ENCODE data around the gene LCNL1. TPM values are rescaled to one million over a fixed set of nuclear protein-coding genes. Genes with fewer than 3 reads are reported as not detected.

LCNL1 gene
- total RNA-seq, 1 experiment from 2014 or later, result not detected

DNA sequence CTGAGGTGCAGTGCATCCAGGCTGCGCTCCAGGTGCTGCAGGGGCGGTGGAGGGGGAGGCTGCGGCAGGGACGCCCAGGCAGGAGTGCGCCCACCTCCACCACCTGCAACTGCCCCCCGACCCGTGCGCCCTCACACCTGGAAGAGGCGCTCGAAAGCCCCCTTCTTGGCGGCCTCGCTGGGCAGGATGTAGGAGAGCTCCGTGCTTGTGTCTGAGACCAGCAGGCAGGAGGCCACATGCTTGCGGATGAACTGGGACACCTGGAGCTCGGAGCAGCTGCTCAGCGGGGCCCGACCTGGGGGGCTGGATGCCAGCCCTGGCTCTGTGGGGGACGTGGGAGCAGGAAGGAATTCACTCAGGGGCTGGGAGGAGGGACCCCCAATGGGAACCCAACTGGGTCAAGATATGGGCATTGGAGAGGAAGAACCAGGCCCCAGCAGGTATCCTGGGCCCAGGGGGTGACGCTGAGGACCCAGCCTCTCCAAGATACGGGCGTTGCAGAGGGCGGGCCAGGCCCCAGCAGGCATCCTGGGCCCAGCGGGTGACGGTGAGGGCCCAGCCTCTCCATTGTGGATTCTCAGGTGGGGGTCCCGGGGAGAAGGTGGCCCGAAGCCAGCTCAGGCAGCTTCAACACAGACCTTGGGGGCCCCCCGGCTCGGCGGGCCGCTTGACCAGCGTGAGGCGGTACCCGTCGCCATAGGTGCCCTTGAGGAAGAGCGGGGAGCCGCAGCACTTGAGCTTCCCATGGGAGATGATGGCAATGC is 32.2 kb downstream of the LCNL1 start:
- DNase-seq (ENCODE audit: low read depth), result no peak
- in situ Hi-C loops (cut with HindIII; ENCODE audit: low pct_unique_long_range_greater_than_20kb, low sequenced_read_pairs), result no loop called here

DNA sequence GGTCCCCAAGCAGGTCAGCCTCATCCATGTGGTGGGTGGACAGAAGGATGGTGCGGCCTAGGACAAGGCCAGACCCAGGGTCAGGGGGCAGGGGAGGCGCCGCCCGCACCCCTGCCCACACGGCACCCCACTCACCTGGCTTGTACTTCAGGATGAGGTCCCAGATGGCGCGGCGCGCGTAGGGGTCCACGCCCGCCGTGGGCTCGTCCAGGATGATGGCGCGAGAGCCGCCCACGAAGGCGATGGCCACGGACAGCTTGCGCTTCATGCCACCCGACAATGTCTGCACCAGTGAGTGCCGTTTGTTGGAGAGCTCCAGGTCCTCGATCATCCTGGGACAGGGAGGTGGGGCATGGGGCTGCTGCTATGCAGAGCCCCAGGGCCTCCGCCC is 32.7 kb downstream of the LCNL1 start:
- no peak for DNase-seq (ENCODE audit: low read depth)
- in situ Hi-C loops (cut with HindIII; ENCODE audit: low pct_unique_long_range_greater_than_20kb, low sequenced_read_pairs), result no loop called here

DNA sequence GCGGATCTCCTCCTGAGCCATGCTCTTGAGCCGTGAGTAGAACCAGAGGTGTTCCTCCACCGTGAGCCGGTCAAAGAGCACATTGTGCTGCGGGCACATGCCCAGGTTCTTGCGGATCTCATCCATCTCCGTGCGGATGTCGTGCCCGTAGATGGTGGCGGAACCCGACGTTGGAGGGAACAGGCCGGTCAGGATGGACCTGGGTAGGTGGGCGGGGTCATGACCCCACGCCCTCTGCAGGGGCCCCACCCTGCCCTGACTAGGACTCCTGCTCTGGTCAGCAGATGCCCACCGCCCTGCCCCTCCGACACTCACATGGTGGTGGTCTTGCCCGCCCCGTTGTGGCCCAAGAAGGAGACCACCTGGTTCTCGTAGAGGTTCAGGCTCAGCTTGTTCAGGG is 33.2 kb downstream of the LCNL1 start:
- DNase-seq (ENCODE audit: low read depth), result no peak
- in situ Hi-C loops (cut with HindIII; ENCODE audit: low pct_unique_long_range_greater_than_20kb, low sequenced_read_pairs), result no loop called here

DNA sequence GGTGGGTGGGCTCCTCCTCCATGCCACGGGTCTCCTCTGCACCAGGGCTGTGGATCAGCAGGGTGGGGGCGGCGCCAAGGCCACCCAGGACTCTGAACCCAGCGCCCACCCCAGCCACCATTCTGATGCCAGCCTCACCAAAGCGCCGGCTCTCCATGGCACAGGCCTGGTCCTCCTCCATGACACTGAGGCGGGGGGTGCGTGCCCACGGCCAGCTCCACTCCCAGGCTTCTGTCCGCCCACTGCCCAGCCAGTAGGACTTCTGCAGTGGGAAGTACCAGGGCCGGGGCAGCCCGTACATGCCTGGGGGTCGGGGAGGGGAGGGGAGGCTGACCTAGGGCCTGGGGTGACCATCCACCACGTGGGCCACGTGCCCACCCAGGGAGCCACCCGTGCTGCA is 33.6 kb downstream of the LCNL1 start:
- in situ Hi-C loops (cut with HindIII; ENCODE audit: low pct_unique_long_range_greater_than_20kb, low sequenced_read_pairs), result no loop called here
- no peak for DNase-seq (ENCODE audit: low read depth)

DNA sequence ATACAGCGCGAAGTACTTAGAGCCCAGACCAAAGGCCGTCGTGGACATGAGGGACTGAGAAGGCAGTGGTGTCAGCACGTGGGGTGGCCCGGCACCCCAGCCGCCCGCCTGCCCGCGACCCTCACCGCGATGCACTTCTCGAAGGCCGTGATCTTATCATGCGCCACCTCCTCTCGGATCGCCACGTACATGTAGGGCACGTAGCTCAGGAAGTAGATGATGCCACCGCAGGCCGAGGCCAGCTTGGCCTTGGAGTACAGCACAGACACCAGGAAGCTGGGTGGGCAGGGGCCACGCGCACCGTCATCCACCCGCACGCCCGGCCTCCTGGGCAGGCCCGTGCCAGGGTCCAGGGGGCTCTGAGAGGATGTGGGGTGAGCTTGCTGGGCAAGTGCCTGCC is 34.3 kb downstream of the LCNL1 start:
- DNase-seq (ENCODE audit: low read depth), result no peak
- in situ Hi-C loops (cut with HindIII; ENCODE audit: low pct_unique_long_range_greater_than_20kb, low sequenced_read_pairs), result no loop called here

DNA sequence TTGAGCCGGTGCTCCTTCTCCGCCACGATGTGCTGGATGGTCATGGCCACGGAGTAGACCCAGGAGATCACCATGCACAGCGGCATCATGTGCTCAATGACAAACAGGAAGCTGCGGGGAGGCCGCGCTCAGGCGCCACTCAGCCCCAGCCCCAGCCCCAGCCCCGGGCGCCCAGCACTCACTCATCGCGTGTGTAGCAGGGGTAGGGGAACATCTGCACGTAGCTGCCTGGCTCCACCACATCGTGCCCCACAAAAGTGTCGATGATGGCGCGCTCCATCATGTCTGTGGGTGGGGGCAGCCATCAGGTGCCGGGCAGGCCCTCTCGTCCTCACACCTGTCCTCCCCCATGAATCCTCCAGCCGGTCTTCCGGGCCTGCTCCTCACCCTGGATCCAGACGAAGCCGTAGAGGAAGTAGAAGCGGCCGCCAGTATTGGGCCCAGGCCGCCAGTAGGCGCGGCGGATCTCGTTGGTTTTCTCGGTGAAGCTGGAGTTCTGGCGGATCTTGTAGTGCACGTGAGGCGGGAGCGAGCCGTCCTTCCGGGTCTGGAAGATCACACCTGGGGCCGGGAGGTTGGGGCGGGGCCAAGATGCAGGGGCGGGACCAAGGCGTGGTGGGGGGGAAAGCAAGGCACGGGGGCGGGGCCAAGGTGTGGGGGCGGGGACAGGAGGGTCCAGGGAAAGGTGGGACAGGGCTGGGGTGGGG is 35.2 kb downstream of the LCNL1 start:
- in situ Hi-C loops (cut with HindIII; ENCODE audit: low pct_unique_long_range_greater_than_20kb, low sequenced_read_pairs), result no loop called here
- DNase-seq (ENCODE audit: low read depth), result no peak

DNA sequence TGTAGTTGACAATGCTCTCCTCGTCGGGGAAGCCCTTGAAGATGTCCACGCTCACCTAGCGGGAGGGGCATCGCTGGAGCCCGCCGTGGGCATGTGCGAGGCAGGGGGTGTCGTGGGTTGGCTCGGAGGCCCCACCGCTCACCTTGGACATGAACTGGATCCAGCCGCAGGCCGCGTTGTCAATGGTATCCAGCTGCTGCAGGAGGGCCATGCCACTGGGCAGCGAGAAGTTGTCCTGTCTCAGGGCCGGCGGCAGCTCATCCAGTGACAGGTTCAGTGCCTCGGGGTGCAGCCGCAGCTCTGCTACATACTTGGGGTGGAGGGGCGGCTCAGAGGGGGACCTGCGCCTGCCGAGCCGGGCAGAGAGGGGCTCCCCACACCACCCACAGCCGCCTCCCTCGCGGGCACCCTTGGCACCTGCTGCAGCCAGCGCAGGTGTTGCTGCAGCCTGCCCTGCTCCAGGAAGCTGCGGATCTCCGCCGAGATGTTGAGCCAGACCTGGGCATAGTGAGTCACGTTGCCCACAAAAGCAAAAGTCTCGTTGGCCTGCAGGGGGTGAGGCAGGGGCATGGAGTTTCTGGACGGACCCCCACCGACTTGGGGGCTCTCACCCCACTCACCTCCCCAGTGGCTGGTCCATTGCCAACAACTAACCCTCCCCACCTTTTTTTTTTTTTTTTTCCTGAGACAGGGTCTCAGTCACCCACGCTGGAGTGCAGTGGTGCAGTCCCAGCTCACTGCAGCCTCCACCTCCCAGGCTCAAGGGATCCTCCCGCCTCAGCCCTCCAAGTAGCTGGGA is 36.2 kb downstream of the LCNL1 start:
- in situ Hi-C loops (cut with HindIII; ENCODE audit: low pct_unique_long_range_greater_than_20kb, low sequenced_read_pairs), result no loop called here

DNA sequence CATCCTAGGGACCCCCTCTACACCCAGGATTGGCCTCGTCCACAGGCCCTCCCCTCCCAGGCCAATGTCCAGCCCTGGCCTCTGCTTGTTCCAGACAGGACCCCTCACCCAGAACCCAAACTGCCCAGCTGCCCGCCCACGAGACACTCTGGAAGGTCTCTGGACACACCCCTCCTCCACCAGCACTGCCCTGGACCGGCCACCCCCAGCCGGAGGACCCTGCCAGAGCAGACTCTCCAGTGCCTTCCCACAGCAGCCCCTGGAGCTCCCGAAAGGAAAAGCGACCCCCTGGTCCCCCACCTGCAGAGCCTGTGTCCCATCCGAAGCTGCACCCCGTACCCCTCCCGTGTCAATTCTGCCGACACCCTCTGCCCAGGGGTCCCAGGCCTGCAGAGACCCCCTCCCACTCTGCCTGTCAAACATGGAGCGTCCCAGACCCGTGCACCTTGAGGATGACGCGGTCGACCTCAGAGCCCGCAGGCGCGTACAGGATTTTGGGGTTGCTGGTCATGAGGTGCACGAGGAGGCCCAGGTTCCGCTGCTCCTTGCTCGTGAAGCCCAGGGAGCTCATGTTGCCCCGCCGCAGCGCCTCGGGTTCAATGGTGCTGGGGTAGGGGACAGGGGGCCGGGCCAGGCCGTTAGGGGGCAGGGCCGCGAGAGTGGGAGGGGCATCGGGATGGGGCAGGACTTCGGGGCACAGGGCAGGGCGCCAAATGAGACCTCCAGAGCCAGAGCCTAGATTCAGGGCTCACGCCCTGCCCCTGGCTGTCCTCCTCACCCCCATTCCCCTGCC is 37.3 kb downstream of the LCNL1 start:
- in situ Hi-C loops (cut with HindIII; ENCODE audit: low pct_unique_long_range_greater_than_20kb, low sequenced_read_pairs), result no loop called here
- no peak for DNase-seq (ENCODE audit: low read depth)

More for the DNA sequence above, 36.2 kb downstream of the LCNL1 start:
- DNase-seq (ENCODE audit: low read depth), result no peak

DNA sequence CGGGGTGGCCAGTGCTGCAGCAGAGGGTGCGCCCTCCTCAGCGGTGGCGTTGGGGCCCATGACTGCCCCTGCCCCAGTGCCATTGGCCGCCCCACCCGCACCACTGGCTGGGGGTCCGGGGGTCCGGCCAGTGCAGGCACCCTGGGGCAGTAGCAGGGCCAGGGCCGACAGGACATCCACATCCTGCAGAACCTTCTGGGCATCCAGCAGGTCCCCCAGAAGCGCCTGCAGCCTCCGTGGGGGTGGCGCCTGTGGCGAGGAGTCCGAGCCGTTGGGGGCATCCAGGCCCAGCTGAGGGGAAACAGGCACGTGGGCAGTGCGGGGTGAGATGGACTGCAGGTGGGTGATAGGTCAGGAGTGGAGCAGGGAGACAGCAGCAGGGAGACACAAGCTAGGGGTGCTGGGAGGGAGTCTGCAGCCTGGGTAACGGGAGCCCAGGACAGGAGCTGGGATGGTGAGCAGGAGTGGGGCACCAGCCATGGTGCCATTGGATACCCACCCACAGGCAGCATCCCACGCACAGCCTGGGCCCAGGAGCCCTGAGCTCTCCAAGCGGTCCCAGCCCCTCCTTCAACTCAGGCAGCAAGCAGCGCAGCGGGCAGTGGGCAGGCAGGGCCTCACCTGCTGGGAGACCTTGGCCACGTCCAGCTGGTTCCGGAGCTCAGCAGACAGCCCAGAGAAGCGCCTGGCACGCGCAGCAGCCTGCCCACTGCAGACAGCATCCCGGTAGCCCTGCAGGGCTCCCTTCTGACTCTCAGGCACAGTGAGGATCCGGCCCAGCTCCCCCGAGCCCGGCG is 38.2 kb downstream of the LCNL1 start:
- in situ Hi-C loops (cut with HindIII; ENCODE audit: low pct_unique_long_range_greater_than_20kb, low sequenced_read_pairs), result no loop called here
- no peak for DNase-seq (ENCODE audit: low read depth)

DNA sequence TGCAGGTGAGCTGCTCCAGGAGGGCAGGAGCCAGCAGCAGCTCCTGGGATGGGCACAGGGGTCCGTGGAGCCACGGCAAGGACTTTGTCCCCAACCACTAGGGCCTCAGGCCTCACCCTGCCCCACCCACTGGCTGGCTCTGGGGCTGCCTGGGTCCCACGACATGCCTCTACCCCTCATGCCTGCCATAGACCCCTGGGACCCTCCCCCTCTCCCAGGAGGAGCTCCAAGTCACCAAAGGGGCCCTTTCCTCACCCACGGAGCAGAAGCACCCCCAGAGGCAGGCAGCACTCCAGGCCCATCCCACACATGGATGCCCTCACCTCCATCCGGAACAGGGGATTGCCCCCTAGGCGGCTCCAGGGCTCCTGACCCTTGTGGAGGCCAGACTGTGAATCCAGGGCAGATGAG is 38.8 kb downstream of the LCNL1 start:
- DNase-seq (ENCODE audit: low read depth), result no peak
- in situ Hi-C loops (cut with HindIII; ENCODE audit: low pct_unique_long_range_greater_than_20kb, low sequenced_read_pairs), result no loop called here

DNA sequence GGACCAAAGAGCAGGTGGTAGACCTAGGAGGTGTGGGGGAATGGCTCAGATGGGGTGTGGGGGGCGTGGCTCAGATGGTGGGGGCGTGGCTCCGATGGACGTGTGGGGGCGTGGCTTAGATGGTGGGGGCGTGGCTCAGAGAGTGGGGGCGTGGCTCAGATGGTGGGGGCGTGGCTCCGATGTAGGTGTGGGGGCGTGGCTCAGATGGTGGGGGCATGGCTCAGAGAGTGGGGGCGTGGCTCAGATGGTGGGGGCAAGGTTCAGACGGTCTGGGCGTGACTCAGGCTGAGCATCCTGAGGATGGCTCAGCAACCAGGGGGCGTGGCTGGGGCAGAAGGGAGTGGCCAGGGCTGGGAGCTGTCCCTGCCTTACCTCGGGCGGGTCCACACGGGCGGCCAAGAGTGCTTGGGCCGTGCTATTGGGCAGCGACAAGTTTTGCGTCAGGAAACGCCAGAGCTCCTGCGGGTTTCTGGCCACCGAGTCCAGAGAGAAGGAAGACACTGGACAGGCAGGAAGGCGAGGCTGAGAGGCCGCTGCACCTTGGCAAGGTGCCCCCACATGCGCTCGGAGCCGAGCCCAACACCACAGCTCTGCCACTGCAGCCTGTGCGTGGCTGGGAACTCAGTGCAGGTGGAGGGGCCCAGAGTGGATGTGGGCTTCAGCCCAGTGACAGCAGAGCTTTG is 39.3 kb downstream of the LCNL1 start:
- in situ Hi-C loops (cut with HindIII; ENCODE audit: low pct_unique_long_range_greater_than_20kb, low sequenced_read_pairs), result no loop called here
- DNase-seq (ENCODE audit: low read depth), result peak; percentile 95

DNA sequence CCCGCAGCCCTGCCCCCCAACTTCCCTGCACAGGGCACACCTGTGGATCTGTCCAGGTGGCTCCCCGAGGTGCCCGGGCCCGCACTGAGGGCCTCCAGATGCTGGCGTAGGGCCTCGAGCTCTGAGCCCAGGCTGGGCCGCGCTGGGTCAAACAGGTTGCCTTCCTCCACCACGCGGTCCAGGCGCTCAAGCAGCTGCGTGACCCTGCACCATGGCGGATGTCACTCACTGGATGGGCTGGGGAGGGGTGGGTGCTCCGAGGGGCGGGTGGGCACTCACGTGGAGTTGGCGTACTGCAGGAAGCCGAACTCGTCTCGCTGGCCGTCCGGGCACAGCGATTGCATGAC is 39.8 kb downstream of the LCNL1 start:
- in situ Hi-C loops (cut with HindIII; ENCODE audit: low pct_unique_long_range_greater_than_20kb, low sequenced_read_pairs), result no loop called here
- DNase-seq (ENCODE audit: low read depth), result no peak

DNA sequence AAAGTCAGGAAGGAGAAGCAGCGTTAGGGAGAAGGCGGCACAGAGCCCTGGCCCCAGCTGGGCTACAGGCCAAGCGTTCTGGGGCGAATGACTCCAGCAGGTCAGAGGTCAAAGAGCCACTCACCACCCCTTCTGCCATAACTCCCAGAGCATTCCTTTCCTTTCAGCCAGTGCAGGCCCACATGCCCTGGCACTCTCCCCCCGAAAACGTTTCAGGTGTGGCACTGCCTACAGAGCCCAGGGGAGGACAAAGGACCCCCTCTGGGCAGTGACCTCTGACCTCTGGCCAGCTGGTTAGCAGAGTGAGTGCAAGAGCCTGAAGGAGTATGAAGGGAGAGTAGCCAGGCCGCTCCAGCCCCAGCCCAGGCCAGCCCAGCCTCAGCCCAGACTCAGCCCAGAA is 40.4 kb downstream of the LCNL1 start:
- DNase-seq (ENCODE audit: low read depth), result no peak
- in situ Hi-C loops (cut with HindIII; ENCODE audit: low pct_unique_long_range_greater_than_20kb, low sequenced_read_pairs), result no loop called here

DNA sequence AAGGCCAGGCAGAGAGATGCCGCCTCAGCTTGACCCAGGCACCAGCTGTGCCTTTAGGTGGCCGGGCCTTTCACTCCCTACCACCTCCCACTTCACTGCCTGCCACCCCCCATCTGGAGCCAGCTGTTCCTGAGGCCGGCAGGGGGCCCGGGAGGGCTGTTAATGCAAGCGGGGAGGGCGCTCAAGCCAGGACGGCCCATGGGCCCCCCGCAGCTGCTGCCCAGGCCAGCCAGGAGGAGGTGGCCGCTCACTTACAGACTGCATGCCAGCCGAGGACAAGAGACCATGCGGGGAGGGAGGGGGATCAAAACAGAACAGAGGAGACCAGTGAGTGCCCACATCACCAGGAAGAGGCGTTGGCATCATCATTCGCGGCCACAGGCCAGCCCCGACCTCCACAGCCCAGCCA is 40.8 kb downstream of the LCNL1 start:
- in situ Hi-C loops (cut with HindIII; ENCODE audit: low pct_unique_long_range_greater_than_20kb, low sequenced_read_pairs), result no loop called here
- no peak for DNase-seq (ENCODE audit: low read depth)

DNA sequence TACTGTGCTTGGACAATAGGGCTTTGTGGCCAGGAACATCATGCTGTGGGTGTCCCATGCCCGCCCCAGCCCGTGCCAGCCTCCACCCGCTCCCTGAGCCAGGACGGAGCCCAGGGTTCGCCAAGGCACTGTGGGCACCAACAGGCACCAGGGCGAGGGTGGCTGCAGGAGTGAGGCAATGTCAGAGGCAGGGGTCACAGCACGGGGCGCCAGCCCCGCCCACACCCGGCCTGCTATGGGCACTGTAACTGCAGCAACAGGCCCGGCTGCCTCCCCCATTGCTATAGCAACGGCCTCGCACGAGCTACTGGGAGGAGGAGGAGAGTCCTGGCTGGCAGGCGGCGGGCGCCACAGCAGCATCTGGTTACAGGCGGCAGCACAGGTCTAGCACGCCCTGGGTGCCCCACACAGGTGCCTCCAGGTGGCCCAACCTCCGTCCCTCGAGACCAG is 42.7 kb downstream of the LCNL1 start:
- DNase-seq (ENCODE audit: low read depth), result peak; percentile 69
- in situ Hi-C loops (cut with HindIII; ENCODE audit: low pct_unique_long_range_greater_than_20kb, low sequenced_read_pairs), result no loop called here

DNA sequence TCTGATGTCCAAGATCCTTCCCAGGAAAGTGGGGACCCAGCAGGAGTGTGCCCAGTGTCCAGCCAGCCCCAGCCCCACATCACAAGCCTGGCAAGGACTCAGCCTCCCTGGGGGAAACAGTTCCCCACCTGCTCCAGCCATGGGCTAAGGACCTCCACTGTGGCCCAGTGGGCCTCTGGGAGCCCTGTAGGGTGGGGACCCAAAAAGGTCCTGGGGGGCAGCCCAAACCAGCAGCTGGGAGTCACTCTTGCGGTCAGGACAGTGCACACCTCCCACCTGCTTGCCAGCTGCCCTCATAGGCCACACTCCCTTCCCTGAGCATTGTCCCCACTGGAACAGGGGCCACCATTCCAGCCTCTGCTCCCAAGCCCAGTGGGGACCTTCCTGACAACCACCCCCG is 43.6 kb downstream of the LCNL1 start:
- DNase-seq (ENCODE audit: low read depth), result no peak
- in situ Hi-C loops (cut with HindIII; ENCODE audit: low pct_unique_long_range_greater_than_20kb, low sequenced_read_pairs), result no loop called here

DNA sequence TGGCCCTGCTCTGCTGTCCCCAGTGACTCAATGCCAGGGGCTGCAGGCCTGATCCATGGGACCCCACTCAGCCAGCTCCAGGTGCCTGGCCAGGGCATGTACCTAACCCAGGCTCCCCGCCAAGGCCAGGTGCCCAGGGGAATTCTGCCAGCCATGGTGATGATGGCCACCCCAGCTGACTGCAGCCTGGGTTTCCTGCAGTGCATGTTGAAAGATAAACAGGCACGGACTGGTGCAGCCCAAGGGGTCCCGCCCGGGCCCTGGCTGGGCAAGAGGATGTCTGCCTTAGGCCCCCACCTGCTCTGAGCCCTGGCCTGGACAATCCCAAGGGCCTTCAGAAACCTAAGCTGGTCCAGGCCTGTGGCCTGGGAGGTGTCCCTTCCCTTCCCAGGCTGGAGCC is 44.0 kb downstream of the LCNL1 start:
- no peak for DNase-seq (ENCODE audit: low read depth)
- in situ Hi-C loops (cut with HindIII; ENCODE audit: low pct_unique_long_range_greater_than_20kb, low sequenced_read_pairs), result no loop called here

Data from Caki2 (cell line).